ENCODE data around the gene MAST3.

MAST3 gene

GRCh38 chr19:18119717-18120105, 22.1 kb downstream of the MAST3 start:
- Histone ChIP-seq H3K9ac (peak overlapping the region in 3 of 11 experiments; percentile 34 to 76 (median 36); a peak in 2 of 22 replicates), H3K27ac (0 out of 22 replicates have a peak overlapping the region, but pooled peaks of 1 of the 11 experiments have one; percentile 9)

DNA sequence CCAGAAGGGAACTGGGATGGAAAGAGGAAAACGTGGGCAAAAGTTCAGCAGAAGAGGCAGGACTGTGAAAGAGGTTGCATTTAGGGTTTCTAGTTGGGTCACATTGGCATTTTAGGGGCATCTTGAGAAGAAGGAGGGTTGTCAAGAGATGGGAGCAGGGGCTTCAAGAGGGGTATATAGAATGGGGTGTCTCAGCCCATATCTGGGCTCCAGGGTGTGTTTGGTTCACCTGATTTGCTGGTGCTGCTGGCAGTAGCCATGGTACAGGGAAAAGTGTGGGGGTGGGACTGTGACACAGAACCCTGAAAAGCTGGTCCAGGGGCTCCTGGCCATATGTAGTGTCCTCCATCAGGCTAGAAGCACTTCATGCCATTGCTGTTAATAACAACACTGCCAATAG, 22.5 kb downstream of the MAST3 start:
- H3K4me2 ChIP-seq = peak overlapping the region in 1 of 11 experiments; percentile 100; a peak in 1 of 22 replicates
- 0 out of 22 replicates have a peak overlapping the region, but pooled peaks of 1 of the 11 experiments have one; percentile 9 for H3K27ac ChIP-seq
- H3K4me3 ChIP-seq = no peak overlapping the region
- peaks cover 44 to 62% (median 47%) of the 10 kb centered on the region in 10 experiments for H3K4me1 ChIP-seq
- H3K27me3 ChIP-seq = no peaks in the 10 kb centered on the region
- H4K20me1 ChIP-seq = peaks cover 20 to 86% (median 42%) of the 10 kb centered on the region in 11 experiments; a peak in 20 of 22 replicates
- TF ChIP-seq Cebpa-rat (IDR thresholded peaks at IDR 0.05) = no peak
- H3K9ac ChIP-seq = peak overlapping the region in 2 of 11 experiments; percentile 34 to 36; a peak in 2 of 22 replicates
- H3K36me3 ChIP-seq = peaks cover 38 to 65% (median 51%) of the 10 kb centered on the region in 11 experiments
- no peaks in the 10 kb centered on the region for H3K9me3 ChIP-seq (replicated peaks in 1 of 11)

More at GRCh38 chr19:18119717-18120105, 22.1 kb downstream of the MAST3 start:
- Histone ChIP-seq H4K20me1 (peaks cover 20 to 90% (median 42%) of the 10 kb centered on the region in 11 experiments; a peak in 20 of 22 replicates), H3K4me2 (peak overlapping the region in 10 of 11 experiments; percentile 86 to 100 (median 98); a peak in 14 of 22 replicates), H3K4me3 (no peak overlapping the region), H3K9me3 (replicated peaks in 1 of 11) (no peaks in the 10 kb centered on the region), H3K4me1 (peaks cover 42 to 59% (median 47%) of the 10 kb centered on the region in 10 experiments), H3K27me3 (no peaks in the 10 kb centered on the region), H3K36me3 (peaks cover 36 to 65% (median 51%) of the 10 kb centered on the region in 11 experiments)
- no peak for TF ChIP-seq Cebpa-rat (IDR thresholded peaks at IDR 0.05)

DNA sequence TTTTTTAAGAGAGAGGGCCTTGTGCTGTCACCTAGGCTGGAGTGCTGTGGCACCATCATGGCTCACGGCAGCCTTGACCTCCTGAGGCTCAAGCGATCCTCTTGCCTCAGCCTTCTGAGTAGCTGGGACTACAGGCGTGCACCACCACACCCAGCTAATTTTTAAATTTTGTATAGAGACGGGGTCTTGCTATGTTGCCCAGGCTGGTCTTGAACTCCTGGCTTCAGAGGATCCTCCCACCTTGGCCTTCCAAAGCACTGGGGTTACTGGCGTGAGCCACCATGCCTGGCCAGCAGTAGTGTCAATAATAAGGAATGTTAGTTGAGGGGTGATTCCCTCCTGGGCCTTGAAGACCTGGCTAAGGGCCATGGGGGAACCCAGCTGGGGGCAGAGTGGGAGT, 23.6 kb downstream of the MAST3 start:
- no peaks in the 10 kb centered on the region for H3K27me3 ChIP-seq
- peaks cover 45 to 66% (median 54%) of the 10 kb centered on the region in 10 experiments for H3K4me1 ChIP-seq
- H3K36me3 ChIP-seq = peaks cover 40 to 67% (median 51%) of the 10 kb centered on the region in 11 experiments
- no peak overlapping the region; a peak in 1 of 22 replicates for H3K9ac ChIP-seq
- no peaks in the 10 kb centered on the region for H3K9me3 ChIP-seq (replicated peaks in 1 of 11)
- no peak overlapping the region for H3K27ac ChIP-seq
- H3K4me3 ChIP-seq = no peak overlapping the region
- no peak overlapping the region for H3K4me2 ChIP-seq
- H4K20me1 ChIP-seq = peaks cover 20 to 81% (median 42%) of the 10 kb centered on the region in 11 experiments; a peak in 20 of 22 replicates
- no peak for TF ChIP-seq Cebpa-rat (IDR thresholded peaks at IDR 0.05)

- Histone ChIP-seq H3K4me2 (peak overlapping the region; percentile 18 to 52 (median 37); a peak in 11 of 22 replicates), H3K9ac (peak overlapping the region in 5 of 11 experiments; percentile 4 to 34 (median 11); a peak in 2 of 22 replicates), H3K27ac (0 out of 22 replicates have a peak overlapping the region, but pooled peaks of 3 of the 11 experiments have one; percentile 6 to 34 (median 23)), H3K36me3 (peaks cover 44 to 77% (median 55%) of the 10 kb centered on the region in 11 experiments), H3K4me3 (no peak overlapping the region), H3K9me3 (replicated peaks in 1 of 11) (no peaks in the 10 kb centered on the region), H3K27me3 (no peaks in the 10 kb centered on the region), H4K20me1 (peaks cover 20 to 77% (median 36%) of the 10 kb centered on the region in 11 experiments; a peak in 19 of 22 replicates), H3K4me1 (peaks cover 37 to 61% (median 50%) of the 10 kb centered on the region in 10 experiments)
- no peak for TF ChIP-seq Cebpa-rat (IDR thresholded peaks at IDR 0.05)
These were observed 24.8 kb downstream of the MAST3 start for GRCh38 chr19:18122424-18122823.

GRCh38 chr19:18122860-18123795, 25.6 kb downstream of the MAST3 start:
- peak overlapping the region in 3 of 11 experiments; percentile 9 to 24 (median 11); a peak in 5 of 22 replicates for H3K9ac ChIP-seq
- peak overlapping the region in 10 of 11 experiments; percentile 18 to 52 (median 36); a peak in 16 of 22 replicates for H3K4me2 ChIP-seq
- no peak for TF ChIP-seq Cebpa-rat (IDR thresholded peaks at IDR 0.05)
- H3K27ac ChIP-seq = peak overlapping the region in 4 of 11 experiments; percentile 14 to 40 (median 28); a peak in 5 of 22 replicates
- no peaks in the 10 kb centered on the region for H3K27me3 ChIP-seq
- H3K9me3 ChIP-seq (replicated peaks in 1 of 11) = no peaks in the 10 kb centered on the region
- H3K36me3 ChIP-seq = peaks cover 50 to 84% (median 62%) of the 10 kb centered on the region in 11 experiments
- peaks cover 20 to 74% (median 34%) of the 10 kb centered on the region in 11 experiments; a peak in 19 of 22 replicates for H4K20me1 ChIP-seq
- peaks cover 34 to 58% (median 47%) of the 10 kb centered on the region in 10 experiments for H3K4me1 ChIP-seq
- H3K4me3 ChIP-seq = no peak overlapping the region

DNA sequence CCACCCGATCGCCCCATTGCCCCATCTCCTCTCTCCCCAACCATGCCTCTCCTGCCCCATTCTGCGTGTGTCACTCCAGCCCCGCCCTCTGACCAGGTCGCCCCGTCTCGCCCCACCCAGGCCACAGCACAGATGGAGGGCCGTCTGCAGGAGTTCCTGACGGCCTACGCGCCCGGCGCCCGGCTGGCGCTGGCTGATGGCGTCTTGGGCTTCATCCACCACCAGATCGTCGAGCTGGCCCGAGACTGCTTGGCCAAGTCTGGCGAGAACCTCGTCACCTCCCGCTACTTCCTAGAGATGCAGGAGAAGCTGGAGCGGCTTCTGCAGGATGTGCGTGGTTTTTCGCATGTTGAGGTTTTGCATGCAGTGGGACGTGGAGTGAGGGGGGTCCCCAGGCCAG, 26.2 kb downstream of the MAST3 start:
- H3K27me3 ChIP-seq = no peaks in the 10 kb centered on the region
- H3K9ac ChIP-seq = 0 out of 22 replicates have a peak overlapping the region, but pooled peaks of 2 of the 11 experiments have one; percentile 5 to 24
- H3K4me2 ChIP-seq = no peak overlapping the region
- peaks cover 15 to 67% (median 32%) of the 10 kb centered on the region in 11 experiments; a peak in 19 of 22 replicates for H4K20me1 ChIP-seq
- H3K27ac ChIP-seq = no peak overlapping the region
- H3K9me3 ChIP-seq (replicated peaks in 1 of 11) = no peaks in the 10 kb centered on the region
- TF ChIP-seq Cebpa-rat (IDR thresholded peaks at IDR 0.05) = no peak
- H3K36me3 ChIP-seq = peaks cover 57 to 91% (median 69%) of the 10 kb centered on the region in 11 experiments
- H3K4me1 ChIP-seq = peaks cover 27 to 51% (median 40%) of the 10 kb centered on the region in 10 experiments
- H3K4me3 ChIP-seq = no peak overlapping the region

DNA sequence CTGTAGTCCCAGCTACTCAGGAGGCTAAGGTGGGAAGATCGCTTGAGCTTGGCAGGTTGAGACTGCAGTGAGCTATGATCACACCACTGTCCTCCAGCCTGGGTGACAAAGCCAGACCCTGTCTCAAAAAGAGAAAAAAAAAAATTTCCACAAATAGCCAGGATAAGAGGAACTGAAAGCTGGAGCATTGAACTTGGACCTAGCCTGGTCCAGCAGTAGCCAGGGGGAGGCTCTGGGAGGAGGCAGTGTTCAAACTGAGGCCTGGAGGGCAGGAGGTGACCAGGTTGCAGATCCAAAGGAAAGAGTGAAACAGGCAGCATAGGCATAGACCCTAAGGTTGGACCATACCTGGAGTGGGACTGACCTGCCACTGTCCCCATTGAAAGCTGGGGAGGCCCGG, 28.5 kb downstream of the MAST3 start:
- H3K4me3 ChIP-seq = no peak overlapping the region
- H3K27ac ChIP-seq = no peak overlapping the region; a peak in 1 of 22 replicates
- no peak for TF ChIP-seq Cebpa-rat (IDR thresholded peaks at IDR 0.05)
- H3K4me2 ChIP-seq = peak overlapping the region in 6 of 11 experiments; percentile 12 to 70 (median 52); a peak in 9 of 22 replicates
- H3K36me3 ChIP-seq = peaks cover 79 to 98% (median 91%) of the 10 kb centered on the region in 11 experiments
- peak overlapping the region in 5 of 11 experiments; percentile 2 to 38 (median 26); a peak in 4 of 22 replicates for H3K9ac ChIP-seq
- no peaks in the 10 kb centered on the region for H3K27me3 ChIP-seq
- no peaks in the 10 kb centered on the region for H3K9me3 ChIP-seq (replicated peaks in 1 of 11)
- H3K4me1 ChIP-seq = peaks cover 14 to 37% (median 30%) of the 10 kb centered on the region in 10 experiments
- peaks cover 0 to 54% (median 15%) of the 10 kb centered on the region in 11 experiments; a peak in 13 of 22 replicates for H4K20me1 ChIP-seq

DNA sequence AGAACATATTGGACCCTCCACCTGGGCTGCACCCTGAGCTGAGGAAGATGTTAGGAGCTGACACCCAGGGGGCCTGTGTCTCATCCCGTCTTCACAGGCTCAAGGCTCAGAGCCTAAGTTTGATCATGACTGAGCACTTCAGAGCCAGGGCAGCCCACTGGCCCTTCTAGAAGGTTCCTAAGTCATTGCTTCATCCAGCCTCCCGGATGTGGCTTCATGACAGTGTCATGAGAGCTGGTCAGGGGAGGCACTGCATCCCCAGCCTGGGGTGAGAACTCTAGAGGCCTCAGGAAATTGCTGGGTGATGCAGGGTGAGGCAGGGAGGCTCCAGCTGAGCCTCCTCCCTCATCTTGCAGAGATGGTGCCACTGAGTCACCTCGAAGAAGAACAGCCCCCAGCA, 30.5 kb downstream of the MAST3 start:
- no peaks in the 10 kb centered on the region for H3K9me3 ChIP-seq (replicated peaks in 1 of 11)

More for the DNA sequence above, 30.5 kb downstream of the MAST3 start:
- Histone ChIP-seq H3K4me1 (peaks cover 5 to 21% (median 15%) of the 10 kb centered on the region in 10 experiments), H3K27me3 (no peaks in the 10 kb centered on the region), H3K4me3 (no peak overlapping the region), H3K9ac (no peak overlapping the region; a peak in 3 of 22 replicates), H3K4me2 (no peak overlapping the region), H3K27ac (0 out of 22 replicates have a peak overlapping the region, but pooled peaks of 1 of the 11 experiments have one; percentile 18), H3K36me3 (peaks cover 77 to 98% (median 90%) of the 10 kb centered on the region in 11 experiments), H4K20me1 (peaks cover 0 to 42% (median 2%) of the 10 kb centered on the region in 11 experiments; a peak in 9 of 22 replicates)
- no peak for TF ChIP-seq Cebpa-rat (IDR thresholded peaks at IDR 0.05)
